Activated CD8-positive, alpha-beta memory T cell treated with anti-CD3 and anti-CD28 coated beads, Interleukin-2, amount 10 ng/mL, durations not matched to agents 7 days and 5 days (primary cell): ENCODE data around the gene OPA3. TPM values are rescaled to one million over a fixed set of nuclear protein-coding genes. Genes with fewer than 3 reads are reported as not detected.

ENCODE experiments used
- ATAC-seq: fragments of 150-1000 bp; cut with Tn5 transposase; one replicate; pipeline ENCODE4 v1.10.0; 2021; ENCODE audit warnings: moderate library complexity
- CTCF ChIA-PET: fragments of 350-600 bp; sonication (Branson Sonifier 250); formaldehyde crosslinking; loops from one replicate; lab custom pipeline; 2021; ENCODE audit warnings: antibody characterized with exemption; lab: Charles Lee
- DNase-seq: peaks from one replicate; pipeline ENCODE4 v3.0.0-alpha.2; 2020
- H3K27ac Mint-ChIP-seq: one replicate; pipeline ENCODE4 v1.8.0; 2021; ENCODE audit warnings: mild to moderate bottlenecking, mixed read lengths
- H3K27me3 Mint-ChIP-seq: one replicate; pipeline ENCODE4 v1.8.0; 2021; ENCODE audit warnings: mixed read lengths
- H3K36me3 Mint-ChIP-seq: one replicate; pipeline ENCODE4 v1.8.0; 2021; ENCODE audit warnings: mild to moderate bottlenecking, mixed read lengths
- H3K4me1 Mint-ChIP-seq: one replicate; pipeline ENCODE4 v1.8.0; 2021; ENCODE audit warnings: mixed read lengths
- H3K4me3 Mint-ChIP-seq: one replicate; pipeline ENCODE4 v1.8.0; 2021; ENCODE audit warnings: mild to moderate bottlenecking, moderate library complexity, mixed read lengths
- H3K9me3 Mint-ChIP-seq: one replicate; pipeline ENCODE4 v1.8.0; 2022; ENCODE audit warnings: low read depth, mixed read lengths
- total RNA-seq, 2 experiments: library from RNA; stranded (reverse); gene quantifications; one replicate each; pipeline ENCODE4 v1.2.3, GENCODE V29; 2021

OPA3 gene
- total RNA-seq, 2 experiments from 2014 or later: 13.4 to 16.7 TPM

GRCh38 chr19:45613926-45614725, 29.5 kb upstream of the OPA3 start:
- Mint-ChIP-seq H3K27ac (peak overlapping the region; percentile 94), H3K4me1 (peaks cover 29% of the 10 kb centered on the region), H3K9me3 (peaks cover 4% of the 10 kb centered on the region), H3K36me3 (peaks cover 56% of the 10 kb centered on the region), H3K27me3 (no peaks in the 10 kb centered on the region), H3K4me3 (peak overlapping the region; percentile 11)
- ATAC-seq: peak; percentile 93
- DNase-seq: peak; percentile 73
- CTCF ChIA-PET: interaction anchor here (0.7 to 7.6 kb wide), 14 partner anchors 10 to 133 kb away, joined by 3 to 71 read pairs (median 3); partner anchors contain the start of genes EML2 and QPCTL

GRCh38 chr19:45608948-45609347, 24.3 kb upstream of the OPA3 start:
- peaks cover 17% of the 10 kb centered on the region for H3K4me1 Mint-ChIP-seq
- ATAC-seq (no peak), DNase-seq (no peak)
- H3K4me3 Mint-ChIP-seq: no peak overlapping the region
- peaks cover 8% of the 10 kb centered on the region for H3K9me3 Mint-ChIP-seq
- H3K27ac Mint-ChIP-seq: no peak overlapping the region
- peaks cover 40% of the 10 kb centered on the region for H3K36me3 Mint-ChIP-seq
- H3K27me3 Mint-ChIP-seq: no peaks in the 10 kb centered on the region
- CTCF ChIA-PET: interaction anchor here (5.7 kb wide), 1 partner anchor 33 kb away, joined by 50 read pairs; no protein-coding TSS in a partner anchor

GRCh38 chr19:45607071-45608029, 22.7 kb upstream of the OPA3 start:
- H3K4me1 Mint-ChIP-seq: peaks cover 13% of the 10 kb centered on the region
- CTCF ChIA-PET: interaction anchor here (1.4 to 5.7 kb wide), 3 partner anchors 9 to 35 kb away, joined by 3 to 50 read pairs (median 7); no protein-coding TSS in a partner anchor
- peaks cover 12% of the 10 kb centered on the region for H3K27me3 Mint-ChIP-seq
- H3K36me3 Mint-ChIP-seq: peaks cover 29% of the 10 kb centered on the region
- DNase-seq (peak; percentile 57), ATAC-seq (peak; percentile 47)
- H3K4me3 Mint-ChIP-seq: no peak overlapping the region
- H3K27ac Mint-ChIP-seq: peak overlapping the region; percentile 87
- peaks cover 8% of the 10 kb centered on the region for H3K9me3 Mint-ChIP-seq

- no peaks in the 10 kb centered on the region for H3K9me3 Mint-ChIP-seq
- H3K27me3 Mint-ChIP-seq: peaks cover 65% of the 10 kb centered on the region
- CTCF ChIA-PET: interaction anchor here (1.6 to 2.2 kb wide), 2 partner anchors 17 to 40 kb away, joined by 4 to 8 read pairs; partner anchors contain the start of gene OPA3
- ATAC-seq (peak; percentile 39), DNase-seq (no peak)
- no peak within 1 kb of the TSS for H3K27ac Mint-ChIP-seq
- peaks cover 29% of the 10 kb centered on the region for H3K4me1 Mint-ChIP-seq
- H3K36me3 Mint-ChIP-seq: peaks cover 5% of the 10 kb centered on the region
- H3K4me3 Mint-ChIP-seq: no peak within 1 kb of the TSS
Measured at GRCh38 chr19:45601524-45602374, 17.1 kb upstream of the OPA3 start, which contains the start of gene GPR4. TSS of gene GPR4 (minus strand) at chr19:45602212. CDS start at chr19:45591866, 10,346 bp downstream.

- CTCF ChIA-PET: interaction anchor here (0.7 to 2.2 kb wide), 2 partner anchors 10 to 41 kb away, joined by 3 to 8 read pairs; no protein-coding TSS in a partner anchor
Measured at GRCh38 chr19:45601115-45601514, 16.5 kb upstream of the OPA3 start.

GRCh38 chr19:45600340-45600885, 15.8 kb upstream of the OPA3 start:
- peaks cover 5% of the 10 kb centered on the region for H3K36me3 Mint-ChIP-seq
- CTCF ChIA-PET: interaction anchor here (0.7 to 2.2 kb wide), 2 partner anchors 9 to 41 kb away, joined by 3 to 8 read pairs; no protein-coding TSS in a partner anchor
- H3K27ac Mint-ChIP-seq: no peak overlapping the region
- peaks cover 79% of the 10 kb centered on the region for H3K27me3 Mint-ChIP-seq
- peaks cover 29% of the 10 kb centered on the region for H3K4me1 Mint-ChIP-seq
- DNase-seq: no peak
- H3K9me3 Mint-ChIP-seq: no peaks in the 10 kb centered on the region
- ATAC-seq: no peak
- no peak overlapping the region for H3K4me3 Mint-ChIP-seq

More at GRCh38 chr19:45601115-45601514, 16.5 kb upstream of the OPA3 start:
- no peak overlapping the region for H3K4me3 Mint-ChIP-seq
- H3K27me3 Mint-ChIP-seq: peaks cover 72% of the 10 kb centered on the region
- DNase-seq (no peak), ATAC-seq (no peak)
- peaks cover 5% of the 10 kb centered on the region for H3K36me3 Mint-ChIP-seq
- H3K27ac Mint-ChIP-seq: no peak overlapping the region
- H3K4me1 Mint-ChIP-seq: peaks cover 29% of the 10 kb centered on the region
- H3K9me3 Mint-ChIP-seq: no peaks in the 10 kb centered on the region

- H3K27me3 Mint-ChIP-seq: peaks cover 81% of the 10 kb centered on the region
Measured at GRCh38 chr19:45599286-45599685, 14.7 kb upstream of the OPA3 start.

GRCh38 chr19:45598267-45599001, 13.8 kb upstream of the OPA3 start:
- peaks cover 80% of the 10 kb centered on the region for H3K27me3 Mint-ChIP-seq
- H3K4me3 Mint-ChIP-seq: peak overlapping the region; percentile 48
- ATAC-seq (no peak), DNase-seq (no peak)
- H3K27ac Mint-ChIP-seq: no peak overlapping the region
- H3K4me1 Mint-ChIP-seq: peaks cover 29% of the 10 kb centered on the region
- peaks cover 5% of the 10 kb centered on the region for H3K36me3 Mint-ChIP-seq
- H3K9me3 Mint-ChIP-seq: no peaks in the 10 kb centered on the region
- CTCF ChIA-PET: interaction anchor here (1.0 to 1.7 kb wide), 5 partner anchors 8 to 171 kb away, joined by 3 to 10 read pairs (median 3); partner anchors contain the start of gene SIX5

More at GRCh38 chr19:45599286-45599685, 14.7 kb upstream of the OPA3 start:
- Mint-ChIP-seq H3K9me3 (no peaks in the 10 kb centered on the region), H3K36me3 (peaks cover 5% of the 10 kb centered on the region), H3K4me3 (no peak overlapping the region), H3K4me1 (peaks cover 29% of the 10 kb centered on the region), H3K27ac (no peak overlapping the region)
- ATAC-seq (no peak), DNase-seq (no peak)
- CTCF ChIA-PET: interaction anchor here (1.0 to 1.6 kb wide), 4 partner anchors 11 to 170 kb away, joined by 3 to 10 read pairs (median 3); partner anchors contain the start of gene SIX5

GRCh38 chr19:45597425-45598111, 13.0 kb upstream of the OPA3 start:
- no peak for DNase-seq
- no peak overlapping the region for H3K4me3 Mint-ChIP-seq
- H3K27ac Mint-ChIP-seq: no peak overlapping the region
- H3K27me3 Mint-ChIP-seq: peaks cover 73% of the 10 kb centered on the region
- CTCF ChIA-PET: interaction anchor here (1.6 to 1.9 kb wide), 3 partner anchors 9 to 45 kb away, joined by 7 to 10 read pairs (median 8); no protein-coding TSS in a partner anchor
- H3K36me3 Mint-ChIP-seq: peaks cover 5% of the 10 kb centered on the region
- H3K4me1 Mint-ChIP-seq: peaks cover 30% of the 10 kb centered on the region
- no peaks in the 10 kb centered on the region for H3K9me3 Mint-ChIP-seq
- no peak for ATAC-seq

GRCh38 chr19:45595814-45596213, 11.2 kb upstream of the OPA3 start:
- peaks cover 73% of the 10 kb centered on the region for H3K27me3 Mint-ChIP-seq
- CTCF ChIA-PET: interaction anchor here (1.2 to 1.9 kb wide), 2 partner anchors 43 to 47 kb away, joined by 4 to 8 read pairs; partner anchors contain the start of gene EML2
- DNase-seq: no peak

More at GRCh38 chr19:45595814-45596213, 11.2 kb upstream of the OPA3 start:
- H3K4me3 Mint-ChIP-seq: no peak overlapping the region
- no peak for ATAC-seq
- no peaks in the 10 kb centered on the region for H3K36me3 Mint-ChIP-seq
- no peak overlapping the region for H3K27ac Mint-ChIP-seq
- H3K9me3 Mint-ChIP-seq: no peaks in the 10 kb centered on the region
- H3K4me1 Mint-ChIP-seq: peaks cover 34% of the 10 kb centered on the region
